Myocyte (in vitro differentiated cells): Measurements from ENCODE around the gene GFER. TPM values are rescaled to one million over a fixed set of nuclear protein-coding genes. Genes with fewer than 3 reads are reported as not detected.

Experiments used
- DNase-seq: peaks from one replicate; pipeline ENCODE4 v3.0.0-alpha.2; 2012; ENCODE audit warnings: low read depth
- total RNA-seq: library from RNA; depleted of rRNA; stranded (reverse); fragments of >200 nt; gene quantifications from 2 replicates; pipeline ENCODE4 v1.2.3, GENCODE V29; 2014

Gene GFER
- total RNA-seq, 1 donor from 2014 or later, result 19.9 TPM

GRCh38 chr16:1990351-1991134 is 6.5 kb downstream of the GFER start:
- DNase-seq, result no peak

GRCh38 chr16:1991135-1991551 is 7.2 kb downstream of the GFER start:
- DNase-seq, result no peak

GRCh38 chr16:1991588-1991947 is 7.6 kb downstream of the GFER start:
- DNase-seq, result no peak

- peak; percentile 71 for DNase-seq
These were observed 8.1 kb downstream of the GFER start for GRCh38 chr16:1991948-1992703.

GRCh38 chr16:1992704-1993317 is 8.8 kb downstream of the GFER start:
- no peak for DNase-seq

GRCh38 chr16:1993731-1994131 is 9.7 kb downstream of the GFER start:
- DNase-seq, result no peak

- no peak for DNase-seq
These were observed 13.7 kb downstream of the GFER start for GRCh38 chr16:1997494-1998359.

GRCh38 chr16:1998360-1998835 is 14.4 kb downstream of the GFER start:
- DNase-seq, result no peak

- no peak for DNase-seq
These were observed 15.1 kb downstream of the GFER start for GRCh38 chr16:1998852-1999801.

GRCh38 chr16:1999866-2000514 is 16.0 kb downstream of the GFER start:
- DNase-seq, result no peak

- no peak for DNase-seq
These were observed 17.0 kb downstream of the GFER start for GRCh38 chr16:2001035-2001434.

GRCh38 chr16:2001456-2002355 is 17.7 kb downstream of the GFER start:
- DNase-seq, result no peak

- peak; percentile 41 for DNase-seq
These were observed 18.6 kb downstream of the GFER start for GRCh38 chr16:2002406-2003230.

GRCh38 chr16:2003231-2003826 is 19.3 kb downstream of the GFER start:
- DNase-seq, result no peak

GRCh38 chr16:2003827-2004641 is 20.0 kb downstream of the GFER start:
- peak; percentile 99 for DNase-seq
